Adrenal gland (tissue), 12 donors: ENCODE data around the gene TSPAN18. TPM values are rescaled to one million over a fixed set of nuclear protein-coding genes. Genes with fewer than 3 reads are reported as not detected.

ENCODE experiments used
- DNase-seq, 7 donors: peaks; one replicate each; pipeline ENCODE4 v3.0.0-alpha.2; 2019 to 2020
- H3K27ac ChIP-seq, 5 donors: fragments of 200-600 bp; sonication (generic) in 4 of 5; 1 replicate in 3 of 5; 2 replicates in 2 of 5; pipeline versions ENCODE4 v1.5.1 to v1.8.0; 2016 to 2020; ENCODE audit warnings: mild to moderate bottlenecking in 1 of 5
- H3K27me3 ChIP-seq: fragments of 200-600 bp; 2 replicates; pipeline ENCODE4 v1.8.0; 2021
- H3K36me3 ChIP-seq, 2 donors: fragments of 200-600 bp; replicated peaks in 1 of 2; 1 replicate in 1 of 2; 2 replicates in 1 of 2; pipeline versions ENCODE4 v1.5.1 to v1.8.0; 2018 to 2022
- H3K4me1 ChIP-seq, 2 donors: fragments of 200-600 bp; replicated peaks in 1 of 2; 1 replicate in 1 of 2; 2 replicates in 1 of 2; pipeline versions ENCODE4 v1.5.1 to v1.8.0; 2018 to 2021
- H3K4me3 ChIP-seq, 4 donors: fragments of 200-600 bp; sonication (generic) in 3 of 4; one replicate each; pipeline ENCODE4 v1.5.1; 2016 to 2018
- H3K9me3 ChIP-seq, 3 donors: fragments of 200-600 bp; sonication (generic) in 1 of 3; replicated peaks in 1 of 3; 1 replicate in 2 of 3; 2 replicates in 1 of 3; pipeline versions ENCODE4 v1.5.1 to v1.8.0; 2016 to 2021
- CTCF ChIP-seq, 6 experiments: fragments of 450-650 bp in 4 of 6; fragments of 200-600 bp in 2 of 6; sonication (generic) in 1 of 6; IDR thresholded peaks; 1 replicate in 5 of 6; 2 replicates in 1 of 6; pipeline versions ENCODE4 v1.5.1 to v1.8.0; 2016 to 2021; ENCODE audit warnings: antibody characterized with exemption in 6 of 6, mild to moderate bottlenecking in 2 of 6, moderate library complexity in 1 of 6
- POLR2A ChIP-seq, 2 donors: fragments of 450-650 bp; IDR thresholded peaks; one replicate each; pipeline ENCODE4 v1.6.1; 2017; ENCODE audit warnings: antibody characterized with exemption in 2 of 2, mild to moderate bottlenecking in 2 of 2, moderate library complexity in 1 of 2
- WGBS, 4 donors: extraction: QIAGEN DNeasy Blood & Tissue Kit in 2 of 4; methylation state at CpG; one replicate each; pipeline versions ENCODE4 v1.1.5 to v1.1.7; 2013 to 2017; 5-methylcytosine and 5-hydroxymethylcytosine counted together
- intact Hi-C, 2 donors: fragments of 100-400 bp; cut with DNase I; formaldehyde crosslinking; loops; one replicate each; pipeline versions ENCODE4 v1.14.1 to v1.15.0; 2022 to 2023
- polyA plus RNA-seq, 3 donors: library from polyadenylated mRNA; stranded (reverse); fragments of 200-250 nt in 2 of 3; fragments of 350-450 nt in 1 of 3; fragmentation: Illumina TruSeq in 1 of 3; extraction: RNeasy Lipid Tissue Mini Kit (QIAGEN cat#74804) in 1 of 3; gene quantifications; one replicate each; pipeline ENCODE4 v1.2.3, GENCODE V29; 2013 to 2014
- total RNA-seq, 9 donors: library from RNA; depleted of rRNA in 4 of 9; stranded (reverse); fragments of >200 nt in 4 of 9; fragments of 120-200 nt in 1 of 9; fragmentation: NEBNext Ultra II Directional in 1 of 9; extraction: Animal tissue kit (Norgen Biotek cat#: 25700) in 1 of 9; gene quantifications; one replicate each; pipeline versions ENCODE4 v1.1.0 to v1.2.4, GENCODE V29; 2013 to 2023
- donor health status: healthy with polysubstance abuse.
- donor health status: Bipolar disorder and iron deficiency.
- donor health status: DM: yes; HTN: yes; CAD: no.
- donor health status: DM: no; HTN: no; CAD: no.
- donor health status: DM: no; HTN: no; CAD: no.
- donor health status: DM: yes; HTN: yes; CAD: no.

Gene TSPAN18
- total and polyA plus RNA-seq, 12 donors = 24.5 to 168 (median 58.4) TPM

GRCh38 chr11:44872556-44872955, 145.8 kb downstream of the TSPAN18 start:
- no peaks in the 10 kb centered on the region for H3K27me3 ChIP-seq
- no peak overlapping the region for H3K27ac ChIP-seq
- H3K9me3 ChIP-seq = no peaks in the 10 kb centered on the region
- no peak overlapping the region for H3K4me3 ChIP-seq
- no peaks in the 10 kb centered on the region for H3K36me3 ChIP-seq
- no peak for DNase-seq
- TF ChIP-seq CTCF (IDR thresholded peaks at IDR 0.05) (no peak), POLR2A (IDR thresholded peaks at IDR 0.05) (no peak)
- WGBS, 4 donors = 78 to 100% (median 99%) methylated on average over 1 of the region's 1 CpG
- intact Hi-C loops = no loop called here
- H3K4me1 ChIP-seq = no peaks in the 10 kb centered on the region

- intact Hi-C loops = no loop called here
- no peak for TF ChIP-seq POLR2A (IDR thresholded peaks at IDR 0.05)
- TF ChIP-seq CTCF (IDR thresholded peaks at IDR 0.05) = no peak
- H3K4me1 ChIP-seq = no peaks in the 10 kb centered on the region
- no peaks in the 10 kb centered on the region for H3K36me3 ChIP-seq
- H3K27me3 ChIP-seq = no peaks in the 10 kb centered on the region
- WGBS, 4 donors = 33 to 80% (median 59%) methylated on average over 1 of the region's 1 CpG
- no peak overlapping the region for H3K4me3 ChIP-seq
- DNase-seq = no peak
- H3K9me3 ChIP-seq = no peaks in the 10 kb centered on the region
- no peak overlapping the region for H3K27ac ChIP-seq
These were observed 146.8 kb downstream of the TSPAN18 start for GRCh38 chr11:44873537-44873936.

- no peak for TF ChIP-seq CTCF (IDR thresholded peaks at IDR 0.05)
- no peak for TF ChIP-seq POLR2A (IDR thresholded peaks at IDR 0.05)
- Histone ChIP-seq H3K27me3 (no peaks in the 10 kb centered on the region), H3K4me3 (no peak overlapping the region), H3K9me3 (no peaks in the 10 kb centered on the region), H3K4me1 (no peaks in the 10 kb centered on the region), H3K36me3 (no peaks in the 10 kb centered on the region), H3K27ac (no peak overlapping the region)
- no peak for DNase-seq
- intact Hi-C loops = no loop called here
- WGBS, 4 donors = 88 to 100% (median 93%) methylated on average over 3 of the region's 3 CpGs
These were observed 147.5 kb downstream of the TSPAN18 start for GRCh38 chr11:44874284-44874683.

GRCh38 chr11:44875037-44875436, 148.3 kb downstream of the TSPAN18 start:
- 88 to 95% (median 92%) methylated on average over 4 of the region's 4 CpGs for WGBS, 4 donors
- Histone ChIP-seq H3K9me3 (no peaks in the 10 kb centered on the region), H3K36me3 (no peaks in the 10 kb centered on the region), H3K27me3 (no peaks in the 10 kb centered on the region), H3K4me1 (no peaks in the 10 kb centered on the region), H3K4me3 (no peak overlapping the region), H3K27ac (no peak overlapping the region)
- intact Hi-C loops = no loop called here
- DNase-seq = no peak
- TF ChIP-seq CTCF (IDR thresholded peaks at IDR 0.05) (no peak), POLR2A (IDR thresholded peaks at IDR 0.05) (no peak)
